ENCODE results near the gene TERB1.
"Not testable (repeated sequence)": the region's sequence is repeated elsewhere in the genome, so short reads cannot be mapped to it uniquely, and the experiment has no call there.

Gene TERB1

DNA sequence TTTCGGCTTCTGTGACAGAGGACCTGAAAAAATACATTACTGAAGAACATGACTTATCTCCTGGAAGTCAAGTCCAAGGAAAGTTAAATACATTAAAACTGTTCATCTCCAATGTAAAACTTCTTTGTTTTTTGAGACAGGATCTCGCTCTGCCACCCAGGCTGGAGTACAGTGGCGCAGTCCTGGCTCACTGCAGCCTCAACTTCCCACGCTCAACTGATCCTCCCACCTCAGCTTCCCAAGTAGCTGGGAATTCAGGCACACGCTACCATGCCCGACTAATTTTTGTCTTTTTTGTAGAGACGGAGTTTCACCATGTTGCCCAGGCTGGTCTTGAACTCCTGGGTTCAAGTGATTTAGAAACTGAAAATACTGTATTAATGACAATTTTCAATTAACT is 9.7 kb upstream of the TERB1 start:
- no peak for DNase-seq

DNA sequence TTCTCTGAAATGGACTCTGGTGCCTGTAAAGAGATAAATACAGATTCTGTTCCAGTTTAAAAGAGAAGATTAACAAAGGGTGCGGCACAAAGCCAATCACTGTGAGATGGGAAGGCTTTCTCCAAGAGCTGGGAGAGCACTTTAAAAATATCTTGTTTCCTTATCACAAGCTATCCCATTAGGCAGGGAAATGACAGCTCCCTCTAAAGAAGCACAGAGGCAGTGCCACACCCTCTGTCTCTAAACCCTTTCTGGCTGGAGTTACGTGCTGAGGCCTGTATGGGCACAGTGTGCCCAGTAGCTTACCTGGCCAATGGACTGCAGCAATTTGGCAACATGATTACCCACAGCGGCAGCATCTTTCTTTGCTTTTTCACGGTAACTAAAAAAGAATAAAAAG is 9.0 kb upstream of the TERB1 start:
- DNase-seq, result no peak

DNA sequence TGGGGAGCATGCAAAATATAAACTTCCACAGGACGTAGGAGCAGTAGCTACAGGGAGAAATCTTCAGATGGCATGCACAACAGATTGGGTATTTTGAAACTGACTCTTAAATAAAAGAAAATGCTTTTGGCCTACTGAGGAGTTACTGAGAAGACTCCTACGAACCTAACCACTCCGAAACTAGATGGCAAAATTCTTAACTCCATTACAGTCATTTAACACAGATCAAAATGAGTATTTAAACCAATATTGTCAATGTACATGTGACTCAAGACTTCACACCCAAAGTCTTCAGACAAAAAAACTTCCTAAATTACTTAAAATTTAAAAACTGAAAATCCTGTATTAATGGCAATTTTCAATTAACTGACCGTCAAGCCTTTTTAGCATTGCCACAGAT is 8.4 kb upstream of the TERB1 start:
- no peak for DNase-seq

DNA sequence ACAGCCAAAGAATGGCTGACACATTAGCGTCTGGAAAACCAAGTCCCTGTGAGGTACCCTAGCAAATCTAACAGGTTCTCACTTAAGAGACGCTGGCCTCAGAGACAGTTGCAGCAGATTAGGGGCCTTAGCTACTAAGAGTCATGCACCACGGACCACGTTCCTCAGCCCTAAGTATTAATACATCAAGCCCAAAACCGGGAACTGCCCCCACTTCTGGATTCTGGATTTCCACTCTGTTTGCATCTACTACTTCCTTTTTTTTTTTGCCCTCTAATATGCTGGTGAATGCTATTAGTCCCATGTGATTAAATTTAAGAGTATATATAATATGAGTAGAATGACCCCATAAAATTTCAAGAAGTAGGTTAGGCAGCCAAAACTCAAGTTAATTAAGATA is 775 bp upstream of the TERB1 start:
- DNase-seq, result no peak

DNA sequence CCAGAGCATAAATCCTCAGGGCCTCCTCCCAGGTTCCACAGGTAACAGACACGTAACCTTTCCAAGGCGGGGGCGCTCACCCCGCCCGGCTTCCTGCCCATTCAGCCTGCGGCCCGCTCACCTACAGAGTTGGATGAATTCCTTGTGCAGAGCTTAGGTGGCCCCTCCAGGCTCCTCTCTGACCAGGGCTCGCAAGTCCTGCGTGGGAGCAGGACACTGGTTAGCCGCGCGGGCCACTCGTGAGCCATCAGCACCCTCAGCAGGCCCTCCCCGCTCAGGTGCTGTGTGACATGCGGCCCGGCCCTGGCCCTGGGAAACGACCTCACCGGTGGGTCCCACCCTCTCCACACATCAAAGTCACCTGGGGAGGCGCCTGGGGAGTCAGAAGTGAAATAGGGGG is 528 bp downstream of the TERB1 start:
- no peak for DNase-seq

DNA sequence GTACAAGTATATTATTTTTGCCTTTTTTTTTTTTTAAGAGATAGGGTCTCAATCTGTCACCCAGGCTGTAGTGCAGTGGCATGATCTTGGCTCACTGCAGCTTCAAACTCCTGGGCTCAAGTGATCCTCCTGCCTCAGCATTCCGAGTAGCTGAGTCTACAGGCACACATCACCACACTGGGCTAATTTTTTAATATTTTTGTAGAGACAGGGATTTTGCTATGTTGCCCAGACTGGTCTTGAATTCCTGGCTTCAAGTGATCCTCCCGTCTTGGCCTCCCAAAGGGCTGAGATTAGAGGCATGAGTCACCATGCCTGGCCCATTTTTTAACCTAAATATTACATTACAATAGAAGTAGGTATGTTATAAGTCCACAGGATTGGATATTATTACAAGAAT is 3.2 kb downstream of the TERB1 start:
- DNase-seq, result no peak

DNA sequence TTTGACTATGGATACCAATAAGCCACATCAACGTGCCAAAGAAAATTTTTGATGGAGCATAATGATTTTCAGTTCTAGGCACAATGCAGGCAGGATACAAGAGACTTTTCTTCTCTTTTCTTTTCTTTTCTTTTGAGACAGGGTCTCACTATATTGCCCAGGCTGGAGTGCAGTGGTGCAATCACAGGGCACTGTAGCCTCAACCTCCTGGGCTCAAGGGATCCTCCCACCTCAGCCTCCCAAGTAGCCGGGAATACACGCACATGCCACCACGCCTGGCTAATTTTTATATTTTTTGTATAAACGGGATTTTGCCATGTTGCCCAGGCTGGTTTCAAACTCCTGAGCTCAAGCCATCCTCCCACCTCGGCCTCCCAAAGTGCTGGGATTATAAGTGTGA is 7.4 kb downstream of the TERB1 start:
- not testable (repeated sequence) for DNase-seq

DNA sequence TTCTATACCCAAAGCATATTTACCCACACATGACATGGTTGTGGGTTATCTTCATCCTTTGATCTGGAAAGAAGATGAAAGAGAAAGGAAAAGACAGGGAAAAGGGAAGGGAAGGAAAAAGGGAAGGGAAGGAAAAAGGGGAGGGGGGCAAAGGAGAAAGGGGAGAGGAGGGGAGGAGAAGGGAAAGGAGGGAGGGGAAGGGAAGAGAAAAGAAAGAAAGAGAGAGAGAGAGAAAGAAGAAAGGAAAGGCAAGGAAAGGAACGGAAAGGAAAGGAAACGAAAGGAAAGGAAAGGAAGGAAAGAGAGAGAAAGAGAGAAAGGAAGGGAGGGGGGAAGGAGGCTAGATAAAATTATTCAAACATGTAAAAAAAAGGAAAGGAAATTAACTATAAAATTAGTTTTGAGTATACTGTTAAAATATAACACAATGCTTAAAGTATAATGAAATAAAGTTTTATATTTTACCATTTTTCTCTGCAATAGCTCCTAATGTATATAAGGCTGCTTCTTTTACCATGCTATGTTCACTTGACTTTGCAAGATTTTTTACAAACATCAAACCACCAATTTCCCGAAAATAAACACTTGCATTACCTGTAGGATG is 11.2 kb downstream of the TERB1 start:
- no peak for DNase-seq

DNA sequence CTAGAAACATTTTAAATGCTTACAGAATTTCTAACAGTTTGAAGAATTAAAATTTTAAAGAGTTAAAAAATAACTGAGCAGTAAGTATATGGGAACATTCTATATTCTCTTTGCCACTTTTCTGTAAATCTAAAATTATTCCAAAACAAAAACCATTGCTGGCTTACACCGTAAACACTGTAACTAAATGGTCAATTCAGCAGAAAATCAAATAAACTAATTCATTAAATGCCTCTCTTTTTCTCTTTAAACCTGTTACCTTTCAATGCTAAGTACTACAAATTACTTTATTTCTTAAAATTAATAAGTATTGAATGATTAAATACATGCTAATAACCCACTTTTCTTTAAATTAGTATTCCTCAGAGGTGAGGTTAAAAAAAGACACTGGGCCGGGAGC is 14.0 kb downstream of the TERB1 start:
- DNase-seq, result no peak

DNA sequence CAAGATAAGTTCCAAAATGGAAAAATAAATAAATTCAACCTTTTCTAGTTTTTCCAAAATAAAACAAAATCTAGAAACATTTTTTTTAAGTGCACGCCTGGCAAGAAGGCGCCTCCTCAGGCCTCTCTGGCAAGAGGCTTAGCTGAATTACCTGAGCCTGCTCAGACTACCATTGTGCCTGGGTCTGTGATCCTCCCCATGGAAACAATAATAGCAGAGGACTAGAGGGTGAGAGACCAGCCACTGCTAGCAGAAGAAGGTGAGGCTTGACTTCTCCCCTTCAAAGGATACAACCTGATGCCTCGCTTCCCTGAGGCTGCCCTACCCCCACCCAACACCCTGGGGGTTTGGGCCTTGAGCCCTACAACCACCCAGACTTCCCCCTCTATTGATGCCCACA is 14.8 kb downstream of the TERB1 start:
- no peak for DNase-seq

DNA sequence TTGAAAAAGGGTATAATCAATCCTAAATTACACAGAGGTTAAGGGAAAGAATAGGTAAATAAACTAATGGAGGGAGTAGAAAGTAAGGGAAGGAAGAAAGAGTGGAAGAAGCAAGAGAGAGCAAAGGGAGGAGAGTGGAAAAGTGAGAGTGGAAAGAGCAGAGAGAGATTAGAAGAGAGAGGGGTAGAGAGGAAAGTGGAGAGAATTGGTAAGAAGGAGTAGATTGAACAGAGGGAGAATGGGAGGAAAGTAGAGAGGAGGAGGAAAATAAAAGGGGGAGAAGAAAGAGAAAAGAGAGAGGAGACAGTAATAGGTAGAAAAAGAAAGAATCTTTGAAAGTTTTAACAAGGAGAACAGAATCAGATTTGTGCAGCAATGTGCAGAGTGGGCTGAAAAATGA is 24.9 kb downstream of the TERB1 start:
- DNase-seq, result no peak

DNA sequence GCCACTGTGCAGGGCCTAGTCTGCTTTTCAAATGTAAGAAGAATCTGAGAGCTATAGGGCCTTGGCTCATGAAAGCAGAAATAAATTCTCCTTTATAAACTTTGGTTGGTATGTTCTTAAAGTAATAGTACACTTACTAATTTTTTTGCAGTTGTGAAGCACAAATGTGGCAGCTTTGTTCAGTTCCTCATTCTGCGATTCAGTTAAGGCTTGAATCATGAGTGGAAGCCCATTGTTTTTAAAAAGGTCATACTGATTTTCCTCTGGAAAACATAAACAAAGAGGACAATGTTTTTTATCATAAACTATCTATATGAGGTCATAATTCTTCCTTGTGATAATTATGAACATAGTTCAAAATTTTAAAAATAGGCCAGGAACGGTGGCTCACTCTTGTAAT is 26.4 kb downstream of the TERB1 start:
- DNase-seq, result no peak

DNA sequence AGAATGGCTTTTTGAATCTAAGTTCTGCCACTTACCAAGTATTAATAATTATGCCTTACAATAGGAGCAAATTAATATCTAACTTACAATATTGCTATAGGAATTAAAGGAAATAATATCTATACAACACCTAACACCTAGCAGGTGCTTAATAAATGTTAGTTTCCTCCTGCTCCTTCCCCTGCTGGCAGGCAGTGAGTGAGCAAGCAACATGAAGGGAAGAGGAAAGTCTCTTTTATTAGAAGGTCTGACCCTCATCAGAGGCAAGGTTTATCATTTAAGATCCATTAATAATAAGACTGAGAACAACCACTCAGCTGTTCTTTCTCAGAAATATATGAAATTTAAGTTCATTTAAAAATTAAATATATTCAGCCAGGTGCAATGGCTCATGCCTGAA is 43.3 kb downstream of the TERB1 start:
- DNase-seq, result no peak

DNA sequence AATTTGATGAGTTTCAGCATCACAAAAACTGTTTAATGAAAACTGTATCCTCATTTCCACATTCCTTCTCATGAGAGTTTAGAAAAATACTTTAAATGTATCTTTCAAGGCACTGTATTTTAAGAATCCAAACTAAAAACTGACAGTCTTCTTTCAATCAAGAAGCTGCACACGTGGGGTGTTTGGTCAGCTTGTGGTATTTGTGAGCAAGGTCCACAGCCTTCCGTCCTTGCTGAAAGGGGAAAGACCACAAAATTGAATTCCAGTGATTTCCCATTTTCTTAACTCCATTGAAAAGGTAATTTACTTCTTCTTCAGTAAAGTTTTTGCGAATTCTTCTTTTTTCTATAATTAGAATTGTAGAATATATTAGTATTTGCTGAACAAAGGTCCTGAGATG is 46.6 kb downstream of the TERB1 start:
- no peak for DNase-seq

DNA sequence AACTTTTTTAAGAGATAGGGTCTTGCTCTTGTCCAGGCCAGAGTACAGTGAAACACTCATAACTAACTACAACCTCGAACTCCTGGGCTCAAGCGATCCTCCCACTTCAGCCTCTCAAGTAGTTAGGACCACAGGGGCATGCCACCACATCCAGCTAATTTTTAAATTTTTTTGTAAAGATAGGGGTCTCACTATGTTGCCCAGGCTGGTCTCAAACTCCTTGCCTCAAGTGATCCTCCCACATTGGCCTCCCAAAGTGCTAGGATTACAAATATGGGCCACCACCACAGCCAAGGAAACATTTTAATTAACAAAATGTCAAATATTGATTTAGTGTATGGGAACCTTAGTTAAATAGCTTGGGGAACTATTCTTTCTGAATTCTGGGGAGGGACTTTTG is 47.2 kb downstream of the TERB1 start:
- DNase-seq, result no peak

DNA sequence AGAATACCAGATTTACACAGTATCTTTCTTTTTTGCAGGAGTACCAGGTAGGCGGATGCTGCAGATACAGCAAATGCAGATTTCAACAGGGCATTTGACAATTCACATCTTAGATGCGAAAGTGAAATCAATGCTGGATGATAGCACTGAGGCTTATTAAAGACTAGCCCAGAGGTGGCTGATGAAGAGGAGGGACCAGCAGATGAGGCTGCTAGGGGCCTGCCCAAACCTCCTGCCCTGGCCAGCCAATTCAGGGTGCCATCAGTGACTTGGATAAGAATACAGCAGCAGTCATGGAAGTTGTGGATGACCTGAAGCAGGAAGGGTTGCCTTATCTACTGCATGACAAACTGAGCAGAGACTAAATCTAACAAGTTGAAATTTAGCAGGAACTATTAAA is 48.4 kb downstream of the TERB1 start:
- DNase-seq, result no peak

DNA sequence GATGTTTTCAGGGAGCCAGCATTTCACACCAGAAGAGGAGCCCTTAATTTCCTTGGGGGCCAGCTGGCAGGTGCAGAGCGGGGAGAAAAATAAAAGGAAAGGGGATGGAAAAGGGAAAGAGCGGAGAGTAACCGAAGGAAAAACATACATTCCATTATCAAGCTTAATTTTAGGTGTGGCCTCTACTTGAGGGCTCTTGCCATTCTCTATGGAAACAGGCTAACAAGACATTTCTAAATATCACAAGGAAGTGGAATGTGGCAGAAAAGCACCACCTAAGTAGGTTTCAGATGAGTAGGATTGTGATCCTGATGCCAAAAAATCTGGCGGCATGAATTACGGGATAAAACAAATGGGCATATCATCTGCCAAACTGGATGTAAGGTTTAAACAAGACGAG is 49.0 kb downstream of the TERB1 start:
- DNase-seq, result no peak

DNA sequence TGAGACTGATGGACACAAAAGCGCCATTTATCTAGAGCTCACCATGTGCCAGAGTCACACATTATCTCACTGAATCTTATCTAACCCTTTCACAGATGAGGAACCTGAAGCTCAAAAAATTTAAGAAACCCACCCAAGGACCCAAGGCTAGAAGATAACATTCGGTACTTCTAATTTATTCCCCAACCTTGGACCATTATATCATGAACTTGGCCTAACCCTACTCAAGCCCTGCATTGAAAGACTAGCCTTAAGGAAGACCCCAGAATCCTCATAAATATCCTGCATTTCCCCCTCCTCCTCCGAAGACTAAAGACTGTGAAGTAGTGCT is 49.4 kb downstream of the TERB1 start:
- no peak for DNase-seq

DNA sequence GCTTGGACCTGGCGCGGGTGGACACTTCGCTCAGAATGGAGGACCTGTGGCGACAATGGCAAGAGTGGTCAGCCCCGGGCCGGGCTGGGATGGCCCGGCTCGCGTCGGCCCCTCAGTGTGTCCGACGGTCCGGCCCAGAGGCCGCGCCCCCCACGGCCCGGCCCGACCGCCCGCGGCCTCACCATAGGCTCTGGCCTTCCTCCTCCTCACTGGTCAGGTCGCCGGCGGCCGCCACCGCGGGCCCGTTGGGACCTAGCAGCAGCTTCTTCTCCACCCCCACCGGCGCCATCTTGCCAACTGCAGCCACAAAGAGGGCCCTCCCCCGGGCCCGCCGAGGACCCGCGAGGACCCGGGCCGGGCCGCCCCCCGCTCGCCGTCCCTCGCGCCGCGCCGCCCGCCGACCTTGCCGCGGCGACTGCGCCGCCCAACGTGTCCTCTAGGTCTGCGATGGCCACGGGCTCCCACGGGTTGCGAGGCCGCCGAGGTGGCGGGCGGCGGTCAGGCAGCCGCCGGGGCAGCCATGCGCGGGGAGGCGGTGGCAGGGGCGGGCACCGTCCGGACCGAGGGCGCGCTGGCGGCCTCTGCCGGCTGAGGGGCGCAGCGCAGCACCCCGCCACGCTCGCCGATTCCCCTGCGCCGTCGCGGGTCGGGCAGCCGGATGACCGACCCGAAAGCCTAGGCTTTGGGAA is 49.9 kb downstream of the TERB1 start, which contains the start of gene DYNC1LI2:
Gene DYNC1LI2 (minus strand): TSS at position 307 of the 689 bp plus-strand sequence. CDS start 18 bp downstream, at position 289.
- peak; percentile 68 for DNase-seq

DNA sequence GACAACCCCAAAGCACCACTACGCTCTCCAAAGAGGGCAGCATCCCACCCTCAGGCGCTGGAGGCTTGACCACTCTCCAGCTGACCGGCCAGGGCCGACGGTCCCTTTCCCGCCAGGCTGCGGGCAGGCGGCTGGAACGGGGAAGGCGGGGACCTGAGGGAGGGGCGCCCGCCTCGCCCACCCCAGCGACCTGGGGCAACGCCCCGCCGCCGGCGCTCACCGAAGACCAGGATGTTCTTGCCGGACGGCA is 50.4 kb downstream of the TERB1 start:
- DNase-seq, result no peak

DNA sequence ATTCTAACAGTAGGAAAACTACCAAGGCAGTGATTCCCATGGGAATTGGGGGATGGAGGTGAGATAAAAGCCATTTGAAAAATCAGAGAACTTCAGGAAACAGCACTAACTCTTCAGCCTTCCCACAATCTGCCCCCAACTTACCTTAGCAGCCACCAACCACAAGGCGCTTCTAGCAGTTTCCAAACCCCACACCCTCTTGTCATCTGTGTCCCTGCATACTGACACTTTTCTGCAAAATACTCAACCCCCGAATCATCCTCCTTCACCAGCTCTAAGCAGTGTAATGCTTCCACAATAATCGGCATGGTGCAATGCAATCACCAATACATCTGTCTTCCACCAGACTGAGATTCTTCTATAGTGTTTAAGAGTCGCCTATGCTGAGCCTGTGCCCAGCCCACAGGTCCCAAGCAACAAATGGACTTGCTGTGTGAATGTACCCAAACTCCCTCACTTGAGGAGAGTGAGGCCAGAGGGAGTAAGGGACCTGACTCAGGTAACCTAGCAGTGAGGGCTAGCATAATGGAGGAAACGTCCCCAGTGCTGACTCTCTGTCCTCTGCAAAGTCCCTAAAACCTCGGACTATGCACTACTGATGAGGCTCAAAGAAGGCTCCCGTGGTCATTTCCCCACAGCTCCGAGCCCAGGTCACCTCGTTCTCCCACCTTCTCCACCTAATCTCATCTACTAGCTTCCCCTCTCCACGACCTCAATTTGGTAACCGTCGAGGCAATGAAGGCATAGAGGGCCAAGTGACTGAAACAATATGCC is 50.9 kb downstream of the TERB1 start:
- no peak for DNase-seq

DNA sequence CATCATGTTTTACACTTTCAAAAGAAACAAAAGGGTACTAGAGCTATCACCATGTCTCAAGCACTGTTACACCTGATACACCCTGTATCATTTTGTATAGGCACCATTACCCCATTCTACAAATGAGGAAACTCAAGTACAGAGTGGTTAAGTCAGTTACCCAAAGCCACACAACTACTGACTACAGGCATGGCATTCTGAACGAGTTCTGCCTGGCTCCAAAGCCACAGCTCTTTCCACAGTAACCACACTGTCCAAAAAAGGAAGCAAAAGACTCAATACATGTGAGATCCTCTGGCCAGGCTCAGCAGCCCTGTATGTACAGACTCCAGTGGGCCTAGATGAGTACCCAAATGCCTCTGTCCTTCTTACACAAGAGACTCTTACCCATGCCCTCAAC is 54.7 kb downstream of the TERB1 start:
- DNase-seq, result no peak

DNA sequence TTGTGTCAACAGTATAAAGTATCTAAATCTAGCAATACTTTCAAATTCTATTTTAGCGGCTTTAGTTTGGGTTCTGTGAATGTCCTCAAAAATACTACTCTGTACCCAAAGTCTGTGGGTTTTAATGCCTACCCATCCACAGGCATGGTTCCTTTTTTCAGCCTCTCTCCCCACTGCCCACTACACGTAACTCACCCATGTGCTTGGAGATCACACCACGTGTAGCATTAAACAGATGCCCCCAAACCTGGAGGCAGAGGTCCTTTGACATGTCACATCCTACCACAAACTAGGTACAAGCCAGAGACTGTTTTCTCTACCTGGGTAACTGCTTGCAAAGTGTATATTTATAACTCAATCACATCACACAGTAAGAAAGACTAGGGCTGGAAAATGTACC is 55.3 kb downstream of the TERB1 start:
- DNase-seq, result no peak

DNA sequence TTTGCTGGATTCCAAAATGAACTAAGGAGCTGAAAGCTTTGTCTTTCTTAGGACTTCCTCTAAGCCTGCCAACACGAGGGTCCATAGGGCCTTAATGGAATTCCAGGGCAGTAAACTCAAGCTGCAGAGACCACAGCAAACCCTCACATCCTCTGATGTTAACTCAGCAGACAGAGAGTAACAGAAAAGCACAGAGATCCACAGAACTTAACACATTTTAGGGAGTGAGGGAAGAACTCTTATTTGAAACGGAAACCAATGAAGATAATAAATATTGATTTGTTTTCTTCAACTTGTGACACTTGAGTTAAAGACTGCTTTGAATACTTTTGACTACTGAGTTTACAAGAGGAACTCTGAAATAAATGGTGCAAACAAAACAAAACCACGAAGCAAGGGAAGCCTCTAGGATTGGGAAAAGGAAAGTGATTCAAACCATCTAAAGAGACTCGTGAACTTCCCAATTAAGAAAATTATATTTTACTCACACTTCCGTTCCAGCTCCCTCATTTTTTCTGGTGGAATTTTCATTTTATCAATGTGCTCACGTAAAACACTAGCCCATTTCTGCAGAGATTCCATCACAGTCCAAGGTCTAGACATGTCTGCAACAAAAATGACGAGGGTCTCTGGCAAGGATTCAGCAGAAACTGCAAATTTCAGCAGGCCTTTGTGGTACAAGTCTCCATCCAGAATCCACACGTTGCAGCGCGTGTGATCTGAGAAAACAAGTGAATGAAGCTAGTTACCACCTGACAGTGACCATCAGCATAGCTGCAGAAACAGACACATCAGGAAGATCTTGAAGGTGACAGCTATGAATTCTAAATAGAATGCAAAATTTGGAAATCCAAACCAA is 59.2 kb downstream of the TERB1 start:
- no peak for DNase-seq

All from COR-L47 (cell line).